GM12892 (cell line): Measurements from ENCODE around the gene FASTK.

ENCODE experiments used
- POLR2A ChIP-seq: IDR thresholded peaks from 2 replicates; pipeline ENCODE4 v1.6.1; 2011; ENCODE audit warnings: low read depth, low read length, control low read depth
- POLR2AphosphoS5 ChIP-seq: IDR thresholded peaks from 2 replicates; pipeline ENCODE4 v1.6.1; 2011; ENCODE audit warnings: low read depth, low read length, control low read depth
- TAF1 ChIP-seq: IDR thresholded peaks from 2 replicates; pipeline ENCODE4 v1.6.1; 2011; ENCODE audit warnings: low read depth, mild to moderate bottlenecking, control low read depth, low read length, borderline replicate concordance

GRCh38 chr7:151079199-151079910 lies 1.3 kb downstream of the FASTK start:
- TF ChIP-seq POLR2A (no peak; the same call in 1 of the 2 replicates), POLR2AphosphoS5 (no peak), TAF1 (no peak)
